GM06990 (cell line): Measurements from ENCODE around the gene SGPP2.

Experiments
- DNase-seq: peaks from one replicate; pipeline ENCODE4 v3.0.0-alpha.2; 2011; ENCODE audit not compliant: insufficient read length; ENCODE audit errors: extremely low read depth
- H3K27me3 ChIP-seq: replicated peaks from 2 replicates; pipeline ENCODE4 v1.6.0; 2011; ENCODE audit warnings: low read length; ENCODE audit not compliant: control insufficient read depth, insufficient read depth
- H3K36me3 ChIP-seq: 2 replicates; pipeline ENCODE4 v1.5.1; 2011; ENCODE audit warnings: low read length; ENCODE audit not compliant: control insufficient read depth, insufficient read depth
- H3K4me3 ChIP-seq: replicated peaks from 2 replicates; pipeline ENCODE4 v1.5.1; 2011; ENCODE audit warnings: low read depth, mild to moderate bottlenecking, control low read depth, low read length
- CTCF ChIP-seq: IDR thresholded peaks from 2 replicates; pipeline ENCODE4 v1.5.1; 2011; ENCODE audit warnings: low read length, control low read depth, mild to moderate bottlenecking, inconsistent platforms; ENCODE audit not compliant: insufficient read depth, poor library complexity, severe bottlenecking

Gene SGPP2

GRCh38 chr2:222490131-222490530 lies 65.8 kb downstream of the SGPP2 start:
- H3K27me3 ChIP-seq, result no peaks in the 10 kb centered on the region
- no peak for TF ChIP-seq CTCF
- no peak for DNase-seq

GRCh38 chr2:222492683-222493082 lies 68.3 kb downstream of the SGPP2 start:
- H3K36me3 ChIP-seq, result no peaks in the 10 kb centered on the region
- no peaks in the 10 kb centered on the region for H3K27me3 ChIP-seq
- H3K4me3 ChIP-seq, result no peak overlapping the region
- DNase-seq, result no peak
- TF ChIP-seq CTCF, result no peak

More at GRCh38 chr2:222490131-222490530, 65.8 kb downstream of the SGPP2 start:
- H3K4me3 ChIP-seq, result no peak overlapping the region
- H3K36me3 ChIP-seq, result peaks cover 2% of the 10 kb centered on the region

GRCh38 chr2:222494104-222494739 lies 69.9 kb downstream of the SGPP2 start:
- no peak overlapping the region for H3K4me3 ChIP-seq
- no peaks in the 10 kb centered on the region for H3K27me3 ChIP-seq
- TF ChIP-seq CTCF, result no peak
- 0 out of 2 replicates have a peak, but pooled peaks cover 2% of the 10 kb centered on the region for H3K36me3 ChIP-seq
- no peak for DNase-seq

- TF ChIP-seq CTCF, result no peak
- no peak for DNase-seq
- Histone ChIP-seq H3K36me3 (0 out of 2 replicates have a peak, but pooled peaks cover 2% of the 10 kb centered on the region), H3K4me3 (no peak overlapping the region), H3K27me3 (no peaks in the 10 kb centered on the region)
These were observed 71.0 kb downstream of the SGPP2 start for GRCh38 chr2:222495388-222495787.

- no peak for TF ChIP-seq CTCF
- DNase-seq, result no peak
- no peak overlapping the region for H3K4me3 ChIP-seq
- H3K27me3 ChIP-seq, result no peaks in the 10 kb centered on the region
- H3K36me3 ChIP-seq, result 0 out of 2 replicates have a peak, but pooled peaks cover 2% of the 10 kb centered on the region
These were observed 74.9 kb downstream of the SGPP2 start for GRCh38 chr2:222499226-222499625.

GRCh38 chr2:222504191-222504590 lies 79.8 kb downstream of the SGPP2 start:
- H3K27me3 ChIP-seq, result no peaks in the 10 kb centered on the region
- H3K36me3 ChIP-seq, result no peaks in the 10 kb centered on the region
- TF ChIP-seq CTCF, result no peak
- no peak overlapping the region for H3K4me3 ChIP-seq
- DNase-seq, result no peak
